NCI-H2171 (cell line): ENCODE measurements around the gene NR2C2.

Experiments used
- DNase-seq: peaks from one replicate; lab custom pipeline; 2025; lab: John Stamatoyannopoulos, UW

The NR2C2 gene

GRCh38 chr3:14921811-14922705 lies 25.3 kb upstream of the NR2C2 start:
- no peak for DNase-seq

- DNase-seq, result no peak
Observed at GRCh38 chr3:14922863-14923262, 24.5 kb upstream of the NR2C2 start.

GRCh38 chr3:14923476-14923875 lies 23.9 kb upstream of the NR2C2 start:
- no peak for DNase-seq

- no peak for DNase-seq
Observed at GRCh38 chr3:14925729-14926591, 21.4 kb upstream of the NR2C2 start.

- no peak for DNase-seq
Observed at GRCh38 chr3:14926592-14926991, 20.8 kb upstream of the NR2C2 start.

- DNase-seq, result no peak
Observed at GRCh38 chr3:14927308-14927707, 20.1 kb upstream of the NR2C2 start.

- no peak for DNase-seq
Observed at GRCh38 chr3:14929310-14930074, 17.9 kb upstream of the NR2C2 start.

- DNase-seq, result no peak
Observed at GRCh38 chr3:14933820-14934425, 13.5 kb upstream of the NR2C2 start.

GRCh38 chr3:14935592-14936345 lies 11.6 kb upstream of the NR2C2 start:
- no peak for DNase-seq

- DNase-seq, result no peak
Observed at GRCh38 chr3:14938954-14939353, 8.4 kb upstream of the NR2C2 start.

- DNase-seq, result no peak
Observed at GRCh38 chr3:14941871-14942270, 5.5 kb upstream of the NR2C2 start.

GRCh38 chr3:14943042-14943441 lies 4.3 kb upstream of the NR2C2 start:
- DNase-seq, result no peak

GRCh38 chr3:14946236-14946635 lies 1.1 kb upstream of the NR2C2 start:
- DNase-seq, result no peak

- no peak for DNase-seq
Observed at GRCh38 chr3:14946739-14947099, 664 bp upstream of the NR2C2 start.

GRCh38 chr3:14947886-14948608 lies 664 bp downstream of the NR2C2 start:
- peak; percentile 77 for DNase-seq

GRCh38 chr3:14948609-14949038 lies 1.2 kb downstream of the NR2C2 start:
- no peak for DNase-seq

- no peak for DNase-seq
Observed at GRCh38 chr3:14949126-14949525, 1.7 kb downstream of the NR2C2 start.

GRCh38 chr3:14950274-14950673 lies 2.9 kb downstream of the NR2C2 start:
- DNase-seq, result no peak

GRCh38 chr3:14957153-14957552 lies 9.8 kb downstream of the NR2C2 start:
- no peak for DNase-seq

GRCh38 chr3:14957925-14958324 lies 10.5 kb downstream of the NR2C2 start:
- no peak for DNase-seq
